Amniotic stem cell (primary cell): ENCODE measurements around the gene TTC8.
"Not testable (repeated sequence)": the region's sequence is repeated elsewhere in the genome, so short reads cannot be mapped to it uniquely, and the experiment has no call there.

ENCODE experiments used
- DNase-seq: peaks from one replicate; lab custom pipeline; 2025; lab: John Stamatoyannopoulos, UW

Gene TTC8

DNA sequence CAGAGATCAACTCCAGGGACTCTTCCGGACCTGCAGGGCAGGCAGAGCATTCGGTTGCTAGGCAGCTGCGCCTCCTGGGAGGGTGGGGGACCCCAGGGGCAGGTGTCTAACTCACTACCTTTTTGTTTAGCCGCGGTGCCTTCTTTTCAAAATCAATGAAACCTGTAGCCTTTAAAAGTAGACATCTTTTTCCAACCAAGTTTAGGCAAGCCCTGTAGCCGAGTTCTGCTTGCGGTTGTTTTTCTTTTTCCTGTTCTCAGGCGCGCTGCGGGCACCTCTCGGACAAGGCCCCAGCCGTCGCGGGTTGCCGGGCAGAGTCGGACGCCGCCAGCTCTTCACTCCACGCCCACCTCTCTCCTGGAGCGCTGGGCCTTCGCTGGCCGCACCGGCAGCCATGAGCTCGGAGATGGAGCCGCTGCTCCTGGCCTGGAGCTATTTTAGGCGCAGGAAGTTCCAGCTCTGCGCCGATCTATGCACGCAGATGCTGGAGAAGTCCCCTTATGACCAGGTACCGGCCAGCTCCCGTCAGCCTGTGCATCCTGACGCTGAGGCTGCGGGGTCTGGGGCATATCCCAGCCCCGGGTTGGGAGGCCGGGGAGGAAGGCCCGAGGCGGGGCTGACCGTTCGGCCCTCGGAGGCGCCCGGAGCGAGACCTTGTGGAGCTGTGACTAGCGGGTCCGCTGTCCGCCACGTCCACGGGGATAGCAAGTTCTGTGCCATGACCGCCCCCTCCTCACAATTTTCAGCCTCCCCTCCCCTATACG lies at the start of gene TTC8:
TTC8 (plus strand) TSS at position 338 of the 764 bp plus-strand sequence; CDS start at position 395, 57 bp downstream.
- DNase-seq: peak; percentile 80

DNA sequence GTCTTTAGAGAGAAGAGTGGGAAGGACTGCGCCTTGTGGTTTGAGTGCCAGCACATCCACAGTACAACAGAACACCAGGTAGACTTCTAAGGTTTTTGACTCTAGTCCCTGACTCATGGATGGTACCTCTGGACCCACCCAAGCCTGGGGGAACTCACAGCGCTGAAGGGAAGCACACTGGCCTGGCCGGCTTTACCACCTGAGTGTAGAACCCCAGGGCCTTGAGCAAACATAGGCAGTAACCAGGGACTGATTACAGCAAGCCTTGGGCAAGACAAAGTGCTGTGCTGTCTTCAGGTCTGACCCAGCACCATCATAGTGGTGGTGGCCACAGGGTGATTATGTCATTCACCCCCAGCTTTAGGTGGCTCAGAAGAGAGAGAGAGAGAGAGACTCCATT lies 48.9 kb upstream of the TTC8 start:
- DNase-seq: no peak

DNA sequence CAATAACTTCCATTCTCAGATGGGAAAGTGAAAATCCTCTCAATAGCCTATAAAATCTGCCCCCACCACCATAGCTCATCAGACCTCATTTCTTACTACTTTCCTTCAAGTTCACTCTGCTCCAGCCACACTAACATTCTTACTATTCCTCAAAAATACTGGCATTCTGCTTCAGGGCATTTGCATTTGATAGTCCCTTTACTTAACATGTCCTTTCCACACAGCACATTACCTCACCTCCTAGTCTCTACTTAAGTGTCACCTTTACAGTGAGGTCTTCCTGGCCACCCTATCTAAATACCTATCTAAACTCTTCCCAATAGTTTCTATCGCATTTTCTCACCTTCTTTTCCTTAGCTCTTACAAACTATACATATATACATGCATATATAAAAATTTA lies 38.5 kb upstream of the TTC8 start:
- DNase-seq: no peak

DNA sequence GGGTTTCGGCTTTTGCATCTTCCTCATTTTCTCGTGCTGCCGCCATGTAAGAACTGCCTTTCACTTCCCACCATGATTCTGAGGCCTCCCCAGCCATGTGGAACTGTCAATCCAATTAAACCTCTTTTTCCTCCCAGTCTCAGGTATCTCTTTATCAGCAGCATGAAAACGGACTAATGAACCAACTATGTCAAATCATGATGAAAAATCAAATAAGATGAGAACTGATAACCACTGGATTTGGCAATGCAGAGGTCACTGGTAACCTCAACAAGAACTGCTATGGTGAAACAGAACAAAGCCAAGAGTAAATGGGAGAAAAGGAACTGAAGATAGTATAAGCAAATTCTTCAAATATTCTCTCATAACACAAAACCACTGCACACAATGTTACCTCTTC lies 37.7 kb upstream of the TTC8 start:
- no peak for DNase-seq

DNA sequence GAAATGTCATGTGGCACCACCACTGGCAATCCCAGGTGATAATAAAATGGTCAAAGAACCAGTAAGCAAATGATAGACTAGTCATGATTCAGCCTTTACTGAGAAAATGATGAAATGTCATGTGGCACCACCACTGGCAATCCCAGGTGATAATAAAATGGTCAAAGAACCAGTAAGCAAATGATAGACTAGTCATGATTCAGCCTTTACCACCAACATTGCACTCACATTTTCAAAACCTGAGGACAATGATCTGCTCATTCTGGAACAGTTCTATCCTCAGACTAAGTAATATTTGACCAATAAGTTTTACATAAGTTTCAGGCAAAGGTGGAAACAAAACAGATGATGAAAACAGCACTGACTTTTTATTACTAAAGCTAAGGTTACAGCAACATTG lies 34.9 kb upstream of the TTC8 start:
- DNase-seq: not testable (repeated sequence)

DNA sequence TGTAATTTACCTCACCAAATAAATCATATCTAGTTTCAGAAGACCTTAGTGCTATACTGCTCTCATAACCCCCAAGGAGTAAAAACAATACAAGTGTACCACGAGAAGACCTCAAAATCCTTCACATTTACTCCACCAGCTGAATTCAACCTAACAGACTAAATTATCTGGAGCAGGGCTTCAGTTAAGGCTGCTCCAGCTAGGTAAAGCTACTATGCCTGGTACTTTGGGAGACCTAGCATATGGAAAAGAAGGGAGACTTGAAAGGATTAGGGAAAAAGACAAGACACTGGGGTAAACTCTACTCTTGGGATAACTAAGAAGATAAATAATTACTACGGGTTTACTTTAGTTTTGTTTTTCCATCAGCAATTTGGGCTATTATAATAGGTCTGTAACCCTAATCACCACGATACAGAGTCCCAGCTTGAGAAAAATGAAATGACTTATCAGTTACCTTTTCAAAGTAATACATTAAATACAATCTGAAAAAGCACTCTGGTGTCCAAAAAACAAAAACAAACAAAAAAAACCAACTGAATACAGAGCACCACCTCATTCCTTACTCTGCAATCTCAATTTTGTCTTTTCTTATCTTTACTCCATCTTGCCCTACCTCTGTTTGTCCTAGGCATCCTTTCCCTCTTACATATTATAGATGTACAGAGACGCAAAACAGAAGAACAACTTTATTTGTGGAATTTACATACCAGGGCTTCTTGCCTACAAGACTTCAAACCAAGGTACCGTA lies 33.8 kb upstream of the TTC8 start:
- no peak for DNase-seq

DNA sequence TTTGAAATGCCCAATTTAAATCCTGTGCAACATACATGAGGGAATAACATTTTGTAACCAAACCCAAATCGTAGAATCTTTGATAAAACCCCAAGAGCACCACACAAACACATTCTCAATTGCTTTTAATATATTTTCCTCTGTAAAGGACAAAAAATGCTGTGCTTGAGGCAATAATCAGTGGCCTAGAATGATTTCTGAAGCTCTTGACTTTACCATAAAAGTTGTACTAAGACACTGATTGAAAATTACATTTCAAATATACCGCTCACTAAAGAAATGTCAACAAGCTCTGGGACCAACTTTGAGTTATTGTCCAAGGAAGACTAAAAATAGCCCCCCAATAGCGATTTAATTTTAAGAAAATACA lies 33.2 kb upstream of the TTC8 start:
- no peak for DNase-seq

DNA sequence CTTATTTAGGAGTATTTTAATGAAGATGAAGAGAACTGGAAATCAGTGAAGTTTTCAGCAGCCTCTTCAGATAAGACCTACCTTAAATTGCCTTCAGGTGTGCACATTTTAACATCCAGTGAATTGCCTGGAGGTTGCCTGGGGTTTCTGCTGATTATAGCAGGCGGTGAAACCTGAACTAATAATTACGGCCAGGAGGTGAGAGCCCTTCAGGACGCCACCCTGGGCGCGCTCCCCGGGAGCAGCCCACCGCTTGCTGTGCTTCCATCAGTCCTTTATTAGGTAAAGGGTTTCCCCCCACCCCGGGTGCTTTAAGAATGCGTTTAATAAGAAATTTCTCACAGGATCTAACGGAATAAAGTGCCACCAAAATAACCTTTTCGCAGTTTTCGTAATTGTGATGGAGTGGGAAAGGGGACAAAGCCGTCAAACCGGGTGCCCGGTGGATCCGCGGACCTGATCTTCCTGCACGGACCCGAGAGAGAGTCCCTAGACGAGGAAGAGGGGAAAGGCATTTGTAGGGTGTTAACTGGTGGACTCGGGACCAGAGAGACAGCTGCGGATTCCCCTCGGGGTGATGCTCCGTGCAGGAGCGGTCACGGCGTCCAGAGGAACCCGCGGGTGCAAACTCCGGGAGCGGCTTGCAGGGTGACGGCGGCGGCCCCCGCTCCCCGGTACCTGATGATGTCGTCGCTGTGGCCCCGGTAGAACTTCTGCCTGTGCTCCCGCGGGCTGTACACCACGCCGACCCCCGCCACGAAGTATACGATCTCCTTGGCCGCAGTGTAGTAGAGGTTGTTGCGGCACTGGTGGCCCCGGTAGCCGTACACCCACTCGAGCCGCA lies 32.6 kb upstream of the TTC8 start:
- DNase-seq: no peak

DNA sequence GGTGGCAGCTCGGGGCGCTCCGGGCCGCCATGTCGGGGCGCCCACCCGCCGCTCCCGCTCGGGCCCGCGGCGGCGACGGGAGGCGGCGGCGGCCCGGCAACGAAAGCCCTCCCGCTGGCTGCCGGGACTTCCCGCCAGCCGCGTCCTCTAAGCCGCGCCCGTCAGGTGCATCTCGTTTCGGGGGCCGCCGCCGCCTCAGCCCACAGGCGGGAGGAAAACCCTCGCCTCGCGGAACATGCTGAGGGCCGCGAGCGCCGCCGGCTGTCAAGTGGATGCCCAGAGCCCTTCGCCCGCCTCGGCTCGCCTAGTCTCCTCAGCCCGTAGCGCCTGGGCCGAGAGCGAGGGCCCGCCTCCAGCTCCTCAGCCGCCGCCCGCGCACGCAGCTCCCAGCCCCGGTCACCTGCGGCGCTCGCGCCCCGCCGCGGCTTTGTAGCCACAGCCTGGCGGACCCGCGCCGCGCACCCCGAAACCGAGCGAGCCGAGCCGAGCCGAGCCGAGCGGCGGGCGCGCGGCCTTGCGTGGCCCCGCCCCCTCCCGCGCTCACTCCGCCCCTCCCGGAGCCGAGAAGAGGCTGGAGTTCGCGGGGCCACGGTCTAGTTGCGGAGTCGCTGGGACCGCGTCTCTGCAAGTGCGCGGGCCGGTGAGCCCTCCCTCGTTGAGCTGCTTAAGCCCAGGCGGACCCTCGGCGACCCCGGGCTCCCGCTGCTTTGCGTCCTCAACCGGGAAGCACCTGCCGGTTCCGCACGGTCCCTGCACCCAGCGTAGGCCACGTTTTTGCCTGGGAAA lies 31.8 kb upstream of the TTC8 start, which contains the start of gene EML5:
EML5 (minus strand) TSS at position 481 of the 786 bp plus-strand sequence; CDS start at position 31, 450 bp downstream.
- peak; percentile 34 for DNase-seq

DNA sequence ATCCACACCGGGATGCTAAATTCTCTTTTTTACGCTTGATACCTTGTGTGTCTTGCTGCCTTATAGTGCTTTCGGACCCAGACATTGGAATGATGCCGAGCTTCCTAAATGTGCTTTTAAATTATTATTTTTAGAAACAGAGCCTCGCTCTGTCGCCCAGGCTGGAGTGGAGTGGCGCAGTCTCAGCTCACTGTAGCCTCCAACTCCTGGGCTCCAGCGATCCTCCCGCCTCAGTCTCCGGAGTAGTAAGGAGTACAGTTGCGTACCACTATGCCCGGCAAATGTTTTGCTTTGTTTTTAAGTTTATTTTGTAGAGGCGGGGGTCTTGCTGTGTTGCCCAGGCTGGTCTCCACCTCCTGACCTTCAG lies 31.2 kb upstream of the TTC8 start:
- no peak for DNase-seq

DNA sequence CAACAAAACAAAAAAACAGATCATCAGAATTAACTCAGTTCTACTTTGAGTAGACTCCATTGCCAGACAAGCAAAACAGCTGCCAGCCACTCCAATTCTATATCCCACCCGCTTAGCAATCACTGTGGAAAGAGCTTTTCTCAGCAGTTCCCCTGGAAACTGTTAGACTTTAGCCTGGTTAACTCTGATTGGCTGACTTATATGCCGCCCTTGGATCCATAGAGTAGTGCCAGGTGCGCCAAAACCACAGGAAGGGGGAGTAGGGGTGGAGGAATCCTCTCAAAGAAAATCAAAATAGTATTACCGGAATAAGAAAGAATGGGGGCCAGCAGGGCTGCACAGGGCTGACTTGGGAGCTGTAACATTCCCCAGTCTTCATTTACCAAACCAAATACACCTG lies 26.3 kb upstream of the TTC8 start:
- DNase-seq: no peak

DNA sequence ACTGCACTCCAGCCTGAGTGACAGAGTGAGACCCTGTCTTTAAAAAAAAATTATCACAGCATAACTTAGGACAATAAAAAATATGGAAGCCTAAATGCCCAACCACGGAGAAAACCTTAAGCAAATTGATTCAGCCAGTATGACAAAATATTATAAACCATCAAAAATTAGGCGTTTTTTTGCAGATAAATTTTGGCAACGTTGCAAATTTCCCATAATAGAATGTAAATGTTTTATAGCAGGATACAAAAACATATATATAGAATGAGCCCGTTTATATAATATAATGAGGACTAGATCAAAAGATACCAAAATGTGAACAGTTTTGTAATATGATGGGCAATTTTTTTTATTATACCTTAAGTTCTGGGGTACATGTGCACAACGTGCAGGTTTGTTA lies 24.9 kb upstream of the TTC8 start:
- DNase-seq: no peak

DNA sequence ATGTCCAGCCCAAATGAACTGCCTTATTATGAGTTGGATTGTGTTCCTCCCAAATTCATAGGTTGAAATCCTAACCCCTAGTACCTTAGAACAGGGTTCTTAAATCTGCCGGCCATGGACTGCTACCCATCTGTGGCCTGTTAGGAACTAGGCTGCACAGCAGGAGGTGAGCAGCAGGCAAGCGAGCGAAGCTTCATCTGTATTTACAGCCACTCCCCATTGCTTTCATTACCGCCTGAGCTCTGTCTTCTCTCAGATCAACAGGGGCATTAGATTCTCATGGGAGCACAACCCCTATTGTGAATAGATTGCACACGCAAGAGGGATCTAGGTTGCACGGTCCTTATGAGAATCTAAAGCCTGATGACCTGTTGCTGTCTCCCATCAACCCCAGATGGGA lies 21.9 kb upstream of the TTC8 start:
- no peak for DNase-seq

DNA sequence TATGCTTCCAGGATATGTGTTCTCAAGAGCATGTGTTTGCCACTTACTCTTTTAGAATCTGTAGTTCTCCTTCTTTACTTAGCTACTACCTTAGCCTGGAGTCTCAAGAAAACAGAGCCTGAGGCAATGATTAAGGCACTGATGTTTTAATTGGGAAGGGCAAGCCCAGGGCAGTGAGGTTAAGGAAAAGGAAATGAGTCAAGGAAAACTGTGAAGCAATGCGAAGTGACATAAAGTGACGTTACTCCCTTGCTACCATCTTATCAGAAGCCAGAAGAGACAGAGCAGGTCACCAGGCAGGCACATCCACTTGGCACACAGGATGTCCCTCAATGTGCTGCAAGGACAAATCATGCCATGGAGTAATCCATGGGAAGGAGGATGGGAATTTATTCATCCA lies 20.4 kb upstream of the TTC8 start:
- no peak for DNase-seq

DNA sequence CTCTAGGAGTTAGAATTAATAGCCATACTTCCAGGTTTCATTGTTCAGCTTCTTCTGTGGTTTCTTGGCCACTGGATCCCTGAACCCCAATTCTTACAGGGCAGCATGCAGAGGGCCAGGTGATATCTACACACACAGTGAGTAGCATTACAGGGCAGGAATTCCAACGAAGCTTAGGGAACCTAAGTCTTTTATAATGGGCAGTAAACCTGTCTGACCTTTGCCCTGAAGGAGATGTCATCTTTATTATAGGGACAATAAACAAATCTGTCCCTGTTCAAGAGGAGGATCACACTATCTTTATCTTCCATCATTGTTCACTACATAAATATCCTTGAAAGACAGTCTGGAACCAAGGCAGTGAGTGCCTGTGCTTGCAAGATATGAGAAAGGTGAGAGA lies 20.0 kb upstream of the TTC8 start:
- no peak for DNase-seq

DNA sequence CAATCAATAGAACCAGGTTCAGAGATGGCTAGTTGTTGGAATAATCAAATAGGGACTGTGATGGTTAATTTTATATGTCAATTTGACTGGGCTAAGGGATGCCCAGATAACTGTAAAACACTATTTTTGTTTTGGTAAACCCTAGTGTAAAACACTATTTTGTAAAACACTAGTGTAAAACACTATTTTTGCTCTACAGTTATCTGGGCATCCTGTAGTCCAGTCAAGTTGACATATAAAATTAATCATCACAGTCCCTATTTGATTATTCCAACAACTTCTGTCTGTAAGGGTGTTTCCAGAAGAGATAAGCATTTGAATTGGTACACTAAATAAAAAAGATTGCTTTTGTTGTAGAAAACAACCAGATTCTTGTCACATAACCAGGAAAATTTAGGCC lies 16.1 kb upstream of the TTC8 start:
- no peak for DNase-seq

DNA sequence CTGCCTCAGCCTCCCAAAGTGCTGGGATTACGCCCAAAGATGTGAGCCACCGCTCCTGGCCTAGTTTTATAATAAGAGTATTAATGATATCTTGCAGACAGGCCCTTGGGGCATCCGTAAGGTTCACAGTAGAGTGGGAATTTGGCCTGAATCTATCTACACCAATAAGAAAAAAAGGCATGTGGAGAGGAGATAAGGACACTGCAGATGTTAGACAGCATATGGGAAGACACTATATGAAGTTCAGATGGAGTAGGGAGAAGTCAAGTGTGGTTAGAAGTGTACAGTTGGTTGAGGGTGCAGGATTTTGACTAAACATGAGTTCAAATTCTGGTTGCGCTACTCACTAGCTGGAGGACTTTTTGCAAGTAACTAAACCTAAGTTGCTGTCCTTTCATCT lies 8.5 kb upstream of the TTC8 start:
- no peak for DNase-seq

DNA sequence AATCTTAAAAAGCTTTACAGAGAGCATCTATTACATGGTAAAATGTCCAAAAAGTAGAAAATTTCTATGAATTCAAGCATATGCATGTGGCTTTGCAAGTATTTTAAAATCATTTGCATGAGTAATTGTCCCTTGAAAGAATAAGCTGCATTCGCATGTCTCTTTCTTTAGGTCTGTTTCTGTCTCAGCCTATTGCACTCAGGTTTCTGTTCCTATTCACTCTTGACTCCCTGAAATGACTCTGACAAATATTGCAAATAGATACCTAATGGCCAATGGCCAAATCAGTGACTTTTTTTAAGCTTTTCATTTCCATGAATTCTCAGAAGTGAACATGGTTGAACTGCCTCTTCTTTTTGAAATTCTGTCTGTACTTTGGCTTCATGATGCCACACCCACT lies 6.4 kb upstream of the TTC8 start:
- no peak for DNase-seq

DNA sequence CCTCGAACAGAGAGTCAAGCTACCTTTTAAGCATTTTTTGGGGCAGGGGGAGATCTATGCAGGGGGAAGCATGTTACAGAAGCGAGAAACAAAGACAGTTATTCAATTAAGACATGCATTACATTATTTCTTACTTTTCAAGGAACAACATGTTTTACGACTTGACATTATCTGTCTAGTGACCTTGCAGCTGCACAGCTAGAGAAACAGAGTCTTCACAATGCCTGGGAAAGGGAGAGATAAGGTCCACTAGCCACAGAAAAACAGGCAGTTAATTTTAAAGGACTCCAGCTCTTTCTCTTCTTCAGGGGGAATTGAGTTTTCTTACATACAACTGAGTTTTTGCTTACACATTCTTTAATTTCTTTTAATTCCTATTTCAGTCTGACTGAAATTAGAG lies 4.8 kb upstream of the TTC8 start:
- DNase-seq: not testable (repeated sequence)

DNA sequence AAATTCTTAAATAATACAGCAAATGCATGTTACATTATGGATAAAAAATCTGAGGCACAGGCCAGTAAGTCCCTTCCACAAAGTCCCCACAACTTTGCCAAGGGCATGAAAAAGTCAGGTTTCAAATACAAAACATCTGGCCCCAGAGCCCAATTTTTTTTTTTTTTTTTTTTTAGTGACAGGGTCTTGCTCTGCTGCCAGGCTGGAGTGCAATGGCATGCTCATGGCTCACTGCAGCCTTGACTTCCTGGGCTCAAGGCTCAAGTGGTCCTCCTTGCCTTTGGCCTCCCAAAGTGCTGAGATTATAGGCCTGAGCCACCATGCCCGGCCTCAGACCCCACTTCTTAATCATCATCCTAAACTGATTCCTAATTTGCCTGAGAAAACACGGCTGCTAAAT lies 3.1 kb upstream of the TTC8 start:
- DNase-seq: no peak

DNA sequence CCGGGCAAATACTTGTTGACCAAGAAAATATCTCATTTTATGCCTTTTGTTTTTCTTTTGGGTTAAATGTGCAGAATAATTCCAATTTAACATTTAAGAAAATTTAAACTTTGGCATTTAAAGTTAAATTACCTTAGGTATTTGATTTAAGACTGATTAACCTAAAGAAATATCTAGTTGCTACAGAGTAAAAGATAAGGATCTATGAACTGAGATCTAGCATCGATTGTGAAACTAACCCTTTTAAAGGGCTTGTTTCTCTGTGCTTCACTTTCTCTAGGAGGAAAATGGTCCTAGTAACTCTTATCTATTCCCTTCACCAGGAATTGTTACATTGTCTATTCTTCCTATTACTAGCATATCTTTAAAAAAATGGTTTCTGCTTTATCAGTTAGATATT lies 2.6 kb upstream of the TTC8 start:
- DNase-seq: no peak

DNA sequence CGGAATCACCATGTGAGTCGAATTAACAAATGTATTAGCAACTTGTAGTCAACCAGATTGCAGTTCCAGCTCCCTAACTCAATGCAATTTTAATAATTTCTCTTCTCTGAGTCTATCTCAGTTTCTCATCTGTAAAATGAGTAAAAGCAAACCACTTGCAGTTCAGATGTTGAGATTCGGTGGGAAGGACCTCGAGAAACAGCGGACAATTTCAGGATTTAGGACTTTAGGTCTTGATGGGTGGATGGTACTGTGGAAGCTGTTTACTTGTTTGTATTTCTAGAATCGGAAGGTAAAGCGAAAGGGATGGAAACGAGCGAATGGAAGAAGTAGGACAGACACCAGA lies 510 bp upstream of the TTC8 start:
- DNase-seq: no peak
